Measurements from ENCODE around the gene CD200. TPM values are rescaled to one million over a fixed set of nuclear protein-coding genes. Genes with fewer than 3 reads are reported as not detected.

Gene CD200
- total and polyA plus RNA-seq, 4 donors = 0.10 to 0.28 (median 0.20) TPM

GRCh38 chr3:112354642-112355306 is 21.8 kb downstream of the CD200 start:
- no peak for DNase-seq (ENCODE audit: low spot score)
- Histone ChIP-seq H3K9ac (ENCODE audit: low read depth in 1 of 2, low read length in 2 of 2) (no peak overlapping the region), H3K9me3 (ENCODE audit: control insufficient read depth in 4 of 4, low read length in 3 of 4) (no peaks in the 10 kb centered on the region), H3K4me1 (ENCODE audit: control insufficient read depth in 4 of 4, insufficient read depth in 4 of 4, low read length in 3 of 4) (peaks cover 0 to 2% (median 0%) of the 10 kb centered on the region in 4 donors), H3K4me3 (ENCODE audit: low read depth in 1 of 3, low read length in 3 of 3) (no peak overlapping the region), H3K27ac (ENCODE audit: low read depth in 1 of 2, low read length in 2 of 2) (no peak overlapping the region), H3K27me3 (ENCODE audit: control insufficient read depth in 4 of 4, insufficient read depth in 4 of 4, low read length in 3 of 4) (no peaks in the 10 kb centered on the region), H3K36me3 (ENCODE audit: control insufficient read depth in 4 of 4, insufficient read depth in 3 of 4, low read depth in 1 of 4, low read length in 3 of 4) (no peaks in the 10 kb centered on the region)
- TF ChIP-seq JUND (IDR thresholded peaks at IDR 0.05) (no peak), EGR1 (IDR thresholded peaks at IDR 0.05; ENCODE audit: low read depth in 2 of 2) (no peak), GABPA (IDR thresholded peaks at IDR 0.05 in 1 of 2, conservative IDR thresholded peaks at IDR 0.05 in 1 of 2) (no peak)
- WGBS = 91% methylated on average over 2 of the region's 2 CpGs

- no peak for DNase-seq (ENCODE audit: low spot score)
- 70% methylated on average over 5 of the region's 5 CpGs for WGBS
- TF ChIP-seq REST (IDR thresholded peaks at IDR 0.05) = no peak
- TF ChIP-seq ZBTB33 (IDR thresholded peaks at IDR 0.05) = no peak
- no peak for TF ChIP-seq HNF4G (IDR thresholded peaks at IDR 0.05)
- TF ChIP-seq EGR1 (IDR thresholded peaks at IDR 0.05; ENCODE audit: low read depth in 2 of 2) = no peak
- no peak for TF ChIP-seq SP1 (IDR thresholded peaks at IDR 0.05)
- no peak for TF ChIP-seq ATF3 (IDR thresholded peaks at IDR 0.05)
- TF ChIP-seq FOXA2 (IDR thresholded peaks at IDR 0.05) = no peak
- TF ChIP-seq JUND (IDR thresholded peaks at IDR 0.05) = no peak
- TF ChIP-seq, protein P1, sequence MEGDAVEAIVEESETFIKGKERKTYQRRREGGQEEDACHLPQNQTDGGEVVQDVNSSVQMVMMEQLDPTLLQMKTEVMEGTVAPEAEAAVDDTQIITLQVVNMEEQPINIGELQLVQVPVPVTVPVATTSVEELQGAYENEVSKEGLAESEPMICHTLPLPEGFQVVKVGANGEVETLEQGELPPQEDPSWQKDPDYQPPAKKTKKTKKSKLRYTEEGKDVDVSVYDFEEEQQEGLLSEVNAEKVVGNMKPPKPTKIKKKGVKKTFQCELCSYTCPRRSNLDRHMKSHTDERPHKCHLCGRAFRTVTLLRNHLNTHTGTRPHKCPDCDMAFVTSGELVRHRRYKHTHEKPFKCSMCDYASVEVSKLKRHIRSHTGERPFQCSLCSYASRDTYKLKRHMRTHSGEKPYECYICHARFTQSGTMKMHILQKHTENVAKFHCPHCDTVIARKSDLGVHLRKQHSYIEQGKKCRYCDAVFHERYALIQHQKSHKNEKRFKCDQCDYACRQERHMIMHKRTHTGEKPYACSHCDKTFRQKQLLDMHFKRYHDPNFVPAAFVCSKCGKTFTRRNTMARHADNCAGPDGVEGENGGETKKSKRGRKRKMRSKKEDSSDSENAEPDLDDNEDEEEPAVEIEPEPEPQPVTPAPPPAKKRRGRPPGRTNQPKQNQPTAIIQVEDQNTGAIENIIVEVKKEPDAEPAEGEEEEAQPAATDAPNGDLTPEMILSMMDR (IDR thresholded peaks at IDR 0.05; ENCODE audit: low read depth, low read length, missing input control) = no peak
- no peak for TF ChIP-seq GABPA (IDR thresholded peaks at IDR 0.05 in 1 of 2, conservative IDR thresholded peaks at IDR 0.05 in 1 of 2)
- TF ChIP-seq FOXA1 (IDR thresholded peaks at IDR 0.05) = no peak
- TF ChIP-seq RXRA (IDR thresholded peaks at IDR 0.05) = no peak
- no peak for TF ChIP-seq HNF4A (conservative IDR thresholded peaks at IDR 0.05)
- TF ChIP-seq NR2F2 (IDR thresholded peaks at IDR 0.05) = no peak
- H3K27ac ChIP-seq (ENCODE audit: low read depth in 1 of 2, low read length in 2 of 2) = no peak overlapping the region
- no peak overlapping the region for H3K4me3 ChIP-seq (ENCODE audit: low read depth in 1 of 3, low read length in 3 of 3)
- no peaks in the 10 kb centered on the region for H3K9me3 ChIP-seq (ENCODE audit: control insufficient read depth in 4 of 4, low read length in 3 of 4)
- no peaks in the 10 kb centered on the region for H3K27me3 ChIP-seq (ENCODE audit: control insufficient read depth in 4 of 4, insufficient read depth in 4 of 4, low read length in 3 of 4)
- H3K4me1 ChIP-seq (ENCODE audit: control insufficient read depth in 4 of 4, insufficient read depth in 4 of 4, low read length in 3 of 4) = peaks cover 0 to 2% (median 0%) of the 10 kb centered on the region in 4 donors
- H3K9ac ChIP-seq (ENCODE audit: low read depth in 1 of 2, low read length in 2 of 2) = no peak overlapping the region
- H3K36me3 ChIP-seq (ENCODE audit: control insufficient read depth in 4 of 4, insufficient read depth in 3 of 4, low read depth in 1 of 4, low read length in 3 of 4) = no peaks in the 10 kb centered on the region
Measured at GRCh38 chr3:112355307-112355687, 22.3 kb downstream of the CD200 start.
